HG02840 (cell line): ENCODE results near the gene MGAT2.
"Not testable (repeated sequence)": the region's sequence is repeated elsewhere in the genome, so short reads cannot be mapped to it uniquely, and the experiment has no call there.

ENCODE experiments used
- ATAC-seq: cut with Tn5 transposase; IDR thresholded peaks from one replicate; pipeline ENCODE4 v1.9.1; 2021; ENCODE audit warnings: mild to moderate bottlenecking, moderate library complexity, moderate number of reproducible peaks; ENCODE audit not compliant: unreplicated experiment, low FRiP score

MGAT2 gene

GRCh38 chr14:49607583-49607982 is 13.0 kb upstream of the MGAT2 start:
- ATAC-seq: no peak

- no peak for ATAC-seq
Measured at GRCh38 chr14:49612251-49612650, 8.3 kb upstream of the MGAT2 start.

GRCh38 chr14:49612671-49613070 is 7.9 kb upstream of the MGAT2 start:
- ATAC-seq: no peak

DNA sequence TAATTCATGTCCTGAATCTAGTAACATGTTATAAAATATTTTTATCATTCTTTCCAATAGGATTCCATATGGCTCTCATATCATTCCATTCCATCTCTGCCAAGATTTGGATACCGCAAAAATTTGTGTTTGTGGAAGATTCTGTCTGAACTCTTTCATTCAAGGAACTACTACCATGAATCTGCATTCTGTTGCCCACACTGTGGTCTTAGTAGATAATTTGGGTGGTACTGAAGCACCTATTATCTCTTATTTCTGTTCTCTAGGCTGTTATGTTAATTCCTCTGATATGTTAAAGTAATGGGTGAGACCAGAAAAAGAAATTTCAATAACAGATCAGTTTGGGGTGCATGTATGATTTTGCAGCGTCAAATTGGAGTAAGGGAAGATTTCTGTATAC is 6.4 kb upstream of the MGAT2 start:
- no peak for ATAC-seq

- ATAC-seq: no peak
Measured at GRCh38 chr14:49615776-49616175, 4.8 kb upstream of the MGAT2 start.

GRCh38 chr14:49617852-49618519 is 2.6 kb upstream of the MGAT2 start:
- ATAC-seq: no peak

- not testable (repeated sequence) for ATAC-seq
Measured at GRCh38 chr14:49619273-49619672, 1.3 kb upstream of the MGAT2 start.

- no peak for ATAC-seq
Measured at GRCh38 chr14:49619730-49620129, 869 bp upstream of the MGAT2 start.

DNA sequence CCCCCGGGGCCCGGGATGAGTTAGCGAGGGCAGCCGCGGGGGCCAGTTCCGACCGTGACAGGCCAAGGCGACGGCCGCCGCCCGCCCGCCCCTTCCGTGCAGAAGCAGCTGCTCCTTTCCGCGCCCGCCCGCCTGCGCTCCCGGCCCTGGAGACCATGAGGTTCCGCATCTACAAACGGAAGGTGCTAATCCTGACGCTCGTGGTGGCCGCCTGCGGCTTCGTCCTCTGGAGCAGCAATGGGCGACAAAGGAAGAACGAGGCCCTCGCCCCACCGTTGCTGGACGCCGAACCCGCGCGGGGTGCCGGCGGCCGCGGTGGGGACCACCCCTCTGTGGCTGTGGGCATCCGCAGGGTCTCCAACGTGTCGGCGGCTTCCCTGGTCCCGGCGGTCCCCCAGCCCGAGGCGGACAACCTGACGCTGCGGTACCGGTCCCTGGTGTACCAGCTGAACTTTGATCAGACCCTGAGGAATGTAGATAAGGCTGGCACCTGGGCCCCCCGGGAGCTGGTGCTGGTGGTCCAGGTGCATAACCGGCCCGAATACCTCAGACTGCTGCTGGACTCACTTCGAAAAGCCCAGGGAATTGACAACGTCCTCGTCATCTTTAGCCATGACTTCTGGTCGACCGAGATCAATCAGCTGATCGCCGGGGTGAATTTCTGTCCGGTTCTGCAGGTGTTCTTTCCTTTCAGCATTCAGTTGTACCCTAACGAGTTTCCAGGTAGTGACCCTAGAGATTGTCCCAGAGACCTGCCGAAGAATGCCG is 699 bp downstream of the MGAT2 start:
- ATAC-seq: peak; percentile 32

DNA sequence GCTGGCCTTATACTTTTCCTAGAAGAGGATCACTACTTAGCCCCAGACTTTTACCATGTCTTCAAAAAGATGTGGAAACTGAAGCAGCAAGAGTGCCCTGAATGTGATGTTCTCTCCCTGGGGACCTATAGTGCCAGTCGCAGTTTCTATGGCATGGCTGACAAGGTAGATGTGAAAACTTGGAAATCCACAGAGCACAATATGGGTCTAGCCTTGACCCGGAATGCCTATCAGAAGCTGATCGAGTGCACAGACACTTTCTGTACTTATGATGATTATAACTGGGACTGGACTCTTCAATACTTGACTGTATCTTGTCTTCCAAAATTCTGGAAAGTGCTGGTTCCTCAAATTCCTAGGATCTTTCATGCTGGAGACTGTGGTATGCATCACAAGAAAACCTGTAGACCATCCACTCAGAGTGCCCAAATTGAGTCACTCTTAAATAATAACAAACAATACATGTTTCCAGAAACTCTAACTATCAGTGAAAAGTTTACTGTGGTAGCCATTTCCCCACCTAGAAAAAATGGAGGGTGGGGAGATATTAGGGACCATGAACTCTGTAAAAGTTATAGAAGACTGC is 1.5 kb downstream of the MGAT2 start:
- ATAC-seq: no peak

- ATAC-seq: no peak
Measured at GRCh38 chr14:49623387-49623786, 2.8 kb downstream of the MGAT2 start.

GRCh38 chr14:49623941-49624839 is 3.6 kb downstream of the MGAT2 start:
- no peak for ATAC-seq

DNA sequence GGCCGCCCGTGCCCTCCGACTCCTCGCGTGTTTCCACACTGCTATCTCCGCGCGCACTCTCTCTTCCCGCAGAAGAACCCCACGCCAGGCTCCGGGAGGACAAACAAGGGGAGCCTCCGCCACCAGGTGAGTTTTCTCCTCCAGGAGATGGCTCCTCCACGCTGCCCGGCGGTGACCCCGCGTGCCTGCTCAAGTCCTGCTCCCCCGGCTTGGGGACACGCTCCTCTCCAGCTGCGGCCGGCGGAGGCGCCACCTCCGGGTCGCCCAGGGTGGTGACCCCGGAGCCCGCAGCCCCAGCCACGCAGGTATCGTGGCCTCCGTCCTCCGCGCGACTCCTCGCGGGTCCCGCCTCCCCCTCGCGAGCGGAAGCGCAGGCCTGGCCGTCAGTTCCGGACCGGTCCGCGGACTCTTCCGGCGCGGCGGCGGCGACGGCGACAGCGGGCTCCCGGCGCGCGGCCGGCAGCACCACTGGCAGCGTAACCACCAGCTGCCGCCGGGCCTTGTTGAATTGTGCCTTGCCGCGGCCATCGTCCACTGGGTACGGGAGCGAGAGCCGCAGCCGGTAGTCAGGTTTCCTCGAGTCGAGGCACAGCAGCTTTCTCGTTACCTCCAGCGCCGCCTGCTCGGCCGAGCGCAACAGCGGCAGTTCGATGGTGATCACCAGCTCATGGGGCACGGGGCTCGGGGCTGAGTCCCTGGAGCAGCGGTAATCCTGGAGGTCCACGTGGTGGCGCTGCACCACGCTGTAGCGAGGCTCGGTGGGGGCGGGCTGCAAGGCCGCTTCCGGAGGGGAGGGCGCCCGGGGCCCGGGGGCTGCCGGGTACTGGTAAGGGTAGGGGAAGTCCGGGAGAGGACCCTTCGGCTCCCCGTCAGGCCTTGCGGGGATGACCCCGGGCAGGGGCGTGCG is 13.3 kb downstream of the MGAT2 start:
- ATAC-seq: peak; percentile 80

DNA sequence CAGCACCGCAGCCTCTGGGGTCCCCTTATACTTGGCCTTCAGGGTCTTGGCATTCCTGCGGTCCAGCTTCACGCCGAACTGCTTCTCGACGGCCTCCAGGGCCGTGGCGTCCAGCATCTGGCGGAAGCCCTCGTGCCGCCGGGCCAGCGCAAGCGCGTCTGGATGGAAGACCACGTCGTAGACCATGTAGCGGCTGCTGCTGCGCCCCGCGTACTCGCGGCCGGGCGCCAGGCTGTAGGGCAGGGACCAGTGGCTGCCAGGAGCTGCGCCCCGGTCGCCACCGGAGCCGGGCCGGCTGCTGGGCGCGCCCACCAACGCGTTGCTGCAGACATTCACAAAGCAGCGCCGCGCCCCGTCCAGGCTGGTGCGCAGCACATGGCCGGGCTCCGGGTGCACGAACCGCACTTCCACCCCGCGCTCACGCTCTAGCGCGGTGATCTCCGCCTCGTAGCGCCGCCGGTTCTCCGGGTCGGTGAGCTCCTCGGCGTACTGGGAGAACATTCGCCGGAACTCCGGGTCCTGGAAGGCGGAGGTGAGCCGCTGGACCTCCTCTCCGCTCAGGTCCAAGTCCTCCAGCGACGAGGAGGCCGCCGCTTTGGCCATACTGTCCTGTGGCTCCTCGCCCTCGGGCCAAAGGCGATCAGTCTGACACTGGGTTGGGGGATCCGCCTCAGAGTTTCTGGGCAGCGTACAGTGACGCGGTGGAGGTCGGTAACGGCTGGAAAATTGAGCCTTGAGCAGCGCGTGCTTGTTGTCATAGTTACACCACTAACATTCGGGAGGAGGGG is 14.1 kb downstream of the MGAT2 start, which contains the start of gene DNAAF2:
TSS of gene DNAAF2 (minus strand) at position 698 of the 788 bp plus-strand sequence. CDS start at position 603, 95 bp downstream.
- ATAC-seq: peak; percentile 23

GRCh38 chr14:49636866-49637265 is 16.3 kb downstream of the MGAT2 start:
- no peak for ATAC-seq

DNA sequence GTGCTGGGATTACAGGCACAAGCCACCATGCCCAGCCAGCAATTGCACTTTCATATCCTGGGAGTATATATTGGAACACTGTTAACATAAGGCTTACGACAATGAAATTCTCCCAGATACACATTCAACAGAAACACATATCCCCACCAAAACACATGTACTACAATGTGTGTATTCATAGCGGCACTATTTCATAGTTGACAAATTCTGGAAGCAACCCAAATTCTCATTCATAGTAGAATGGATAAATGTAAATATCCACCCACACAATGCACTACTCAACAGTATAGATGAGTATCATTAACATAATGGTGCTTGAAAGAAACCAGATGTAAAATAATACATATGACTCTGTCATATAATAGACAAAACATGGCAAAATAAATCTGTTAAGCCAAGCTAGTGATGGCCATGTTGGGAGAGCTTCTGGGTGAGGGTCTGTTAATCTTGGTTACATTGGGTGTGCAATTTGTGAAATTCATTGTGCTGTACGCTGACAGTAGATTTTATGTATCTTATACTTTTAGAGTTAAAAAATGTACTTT is 17.0 kb downstream of the MGAT2 start:
- ATAC-seq: no peak

DNA sequence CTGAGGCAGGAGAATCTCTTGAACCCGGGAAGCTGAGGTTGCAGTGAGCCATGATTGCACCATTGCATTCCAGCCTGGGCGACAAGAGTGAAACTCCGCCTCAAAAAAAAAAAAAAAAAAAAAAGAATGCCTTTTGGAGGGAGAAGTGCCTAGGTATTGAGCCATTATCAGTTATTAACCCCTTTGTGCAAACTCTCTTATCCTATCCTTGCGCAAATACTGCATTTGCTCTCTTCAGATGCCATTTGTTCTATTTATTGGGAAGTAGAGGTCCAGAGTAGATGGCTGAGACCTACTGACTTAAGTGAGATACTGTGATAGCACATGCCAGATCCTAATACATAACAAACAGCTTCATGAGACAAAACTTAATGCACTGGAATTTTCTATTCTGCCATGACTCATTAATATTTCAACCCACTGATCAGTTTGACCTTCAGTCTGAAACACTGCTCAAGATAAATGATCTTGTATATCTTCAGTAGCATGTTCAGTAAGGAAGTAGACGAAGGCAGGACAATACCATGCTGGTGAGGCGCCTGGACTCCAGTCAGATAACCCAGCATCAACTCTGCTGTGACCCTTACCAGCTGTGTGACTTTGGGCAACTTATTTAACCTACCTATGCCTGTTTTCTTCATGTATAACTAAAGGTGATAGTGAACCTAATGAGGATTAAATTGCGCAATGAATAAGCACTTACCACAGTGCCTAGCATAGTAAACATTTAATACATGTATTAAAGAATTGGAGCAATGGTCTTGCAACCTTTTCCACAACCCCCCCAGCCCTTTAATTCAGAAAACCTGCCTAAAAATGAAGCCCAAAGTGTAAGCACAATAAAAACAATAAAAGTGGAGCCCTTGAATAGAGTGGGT is 20.2 kb downstream of the MGAT2 start:
- no peak for ATAC-seq
